ENCODE data around the gene OTULINL. TPM values are rescaled to one million over a fixed set of nuclear protein-coding genes. Genes with fewer than 3 reads are reported as not detected.

OTULINL gene
- total and polyA plus RNA-seq, 4 donors = 0.82 to 4.1 (median 1.6) TPM

GRCh38 chr5:14545308-14545707, 36.3 kb upstream of the OTULINL start:
- Histone ChIP-seq H3K27me3 (ENCODE audit: control insufficient read depth in 4 of 4, insufficient read depth in 4 of 4, low read length in 3 of 4) (peaks cover 0 to 3% (median 0%) of the 10 kb centered on the region in 4 donors), H3K27ac (ENCODE audit: low read depth in 1 of 2, low read length in 2 of 2) (no peak overlapping the region), H3K9ac (ENCODE audit: low read depth in 1 of 2, low read length in 2 of 2) (no peak overlapping the region), H3K4me1 (ENCODE audit: control insufficient read depth in 4 of 4, insufficient read depth in 4 of 4, low read length in 3 of 4) (no peaks in the 10 kb centered on the region), H3K4me3 (ENCODE audit: low read depth in 1 of 3, low read length in 3 of 3) (no peak overlapping the region), H3K36me3 (ENCODE audit: control insufficient read depth in 4 of 4, insufficient read depth in 3 of 4, low read depth in 1 of 4, low read length in 3 of 4) (no peaks in the 10 kb centered on the region), H3K9me3 (ENCODE audit: control insufficient read depth in 4 of 4, low read length in 3 of 4) (no peaks in the 10 kb centered on the region)
- TF ChIP-seq MAX (IDR thresholded peaks at IDR 0.05) (peak; percentile 54), TAF1 (conservative IDR thresholded peaks at IDR 0.05) (no peak)
- DNase-seq (ENCODE audit: low spot score) = no peak
- 66% methylated on average over 3 of the region's 3 CpGs for WGBS

DNA sequence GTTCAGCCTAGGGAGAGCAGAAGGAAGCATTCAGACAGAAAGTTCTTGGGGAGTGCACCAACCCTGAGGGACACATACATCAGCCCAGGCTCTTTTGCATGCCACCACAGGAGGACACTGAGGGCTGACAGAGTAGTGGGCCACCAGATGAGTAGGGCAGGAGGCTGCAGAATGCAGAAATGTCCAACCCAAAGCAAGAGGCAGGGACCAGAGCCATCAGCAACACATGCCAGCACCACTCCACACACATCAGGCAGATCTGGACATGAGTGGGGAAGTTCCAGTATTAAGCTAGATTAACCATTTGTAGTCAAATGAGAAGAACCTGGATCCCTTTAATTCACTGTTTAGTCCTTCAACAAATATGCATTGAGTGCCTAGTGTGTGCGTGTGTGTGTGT, 35.7 kb upstream of the OTULINL start:
- no peak overlapping the region for H3K27ac ChIP-seq (ENCODE audit: low read depth in 1 of 2, low read length in 2 of 2)

More for the DNA sequence above, 35.7 kb upstream of the OTULINL start:
- no peak for DNase-seq (ENCODE audit: low spot score)
- Histone ChIP-seq H3K27me3 (ENCODE audit: control insufficient read depth in 4 of 4, insufficient read depth in 4 of 4, low read length in 3 of 4) (peaks cover 0 to 3% (median 0%) of the 10 kb centered on the region in 4 donors), H3K9ac (ENCODE audit: low read depth in 1 of 2, low read length in 2 of 2) (no peak overlapping the region), H3K4me1 (ENCODE audit: control insufficient read depth in 4 of 4, insufficient read depth in 4 of 4, low read length in 3 of 4) (no peaks in the 10 kb centered on the region), H3K9me3 (ENCODE audit: control insufficient read depth in 4 of 4, low read length in 3 of 4) (peaks cover 0 to under 1% (median 0%) of the 10 kb centered on the region in 4 donors), H3K36me3 (ENCODE audit: control insufficient read depth in 4 of 4, insufficient read depth in 3 of 4, low read depth in 1 of 4, low read length in 3 of 4) (no peaks in the 10 kb centered on the region), H3K4me3 (ENCODE audit: low read depth in 1 of 3, low read length in 3 of 3) (no peak overlapping the region)
- WGBS = 35% methylated on average over 1 of the region's 1 CpG
- TF ChIP-seq, protein P1, sequence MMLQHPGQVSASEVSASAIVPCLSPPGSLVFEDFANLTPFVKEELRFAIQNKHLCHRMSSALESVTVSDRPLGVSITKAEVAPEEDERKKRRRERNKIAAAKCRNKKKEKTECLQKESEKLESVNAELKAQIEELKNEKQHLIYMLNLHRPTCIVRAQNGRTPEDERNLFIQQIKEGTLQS (IDR thresholded peaks at IDR 0.05) = no peak
- TF ChIP-seq FOXA2 (IDR thresholded peaks at IDR 0.05) = no peak
- no peak for TF ChIP-seq HNF4G (IDR thresholded peaks at IDR 0.05)
- no peak for TF ChIP-seq TAF1 (conservative IDR thresholded peaks at IDR 0.05)
- TF ChIP-seq RAD21 (IDR thresholded peaks at IDR 0.05) = no peak
- TF ChIP-seq, protein P2, sequence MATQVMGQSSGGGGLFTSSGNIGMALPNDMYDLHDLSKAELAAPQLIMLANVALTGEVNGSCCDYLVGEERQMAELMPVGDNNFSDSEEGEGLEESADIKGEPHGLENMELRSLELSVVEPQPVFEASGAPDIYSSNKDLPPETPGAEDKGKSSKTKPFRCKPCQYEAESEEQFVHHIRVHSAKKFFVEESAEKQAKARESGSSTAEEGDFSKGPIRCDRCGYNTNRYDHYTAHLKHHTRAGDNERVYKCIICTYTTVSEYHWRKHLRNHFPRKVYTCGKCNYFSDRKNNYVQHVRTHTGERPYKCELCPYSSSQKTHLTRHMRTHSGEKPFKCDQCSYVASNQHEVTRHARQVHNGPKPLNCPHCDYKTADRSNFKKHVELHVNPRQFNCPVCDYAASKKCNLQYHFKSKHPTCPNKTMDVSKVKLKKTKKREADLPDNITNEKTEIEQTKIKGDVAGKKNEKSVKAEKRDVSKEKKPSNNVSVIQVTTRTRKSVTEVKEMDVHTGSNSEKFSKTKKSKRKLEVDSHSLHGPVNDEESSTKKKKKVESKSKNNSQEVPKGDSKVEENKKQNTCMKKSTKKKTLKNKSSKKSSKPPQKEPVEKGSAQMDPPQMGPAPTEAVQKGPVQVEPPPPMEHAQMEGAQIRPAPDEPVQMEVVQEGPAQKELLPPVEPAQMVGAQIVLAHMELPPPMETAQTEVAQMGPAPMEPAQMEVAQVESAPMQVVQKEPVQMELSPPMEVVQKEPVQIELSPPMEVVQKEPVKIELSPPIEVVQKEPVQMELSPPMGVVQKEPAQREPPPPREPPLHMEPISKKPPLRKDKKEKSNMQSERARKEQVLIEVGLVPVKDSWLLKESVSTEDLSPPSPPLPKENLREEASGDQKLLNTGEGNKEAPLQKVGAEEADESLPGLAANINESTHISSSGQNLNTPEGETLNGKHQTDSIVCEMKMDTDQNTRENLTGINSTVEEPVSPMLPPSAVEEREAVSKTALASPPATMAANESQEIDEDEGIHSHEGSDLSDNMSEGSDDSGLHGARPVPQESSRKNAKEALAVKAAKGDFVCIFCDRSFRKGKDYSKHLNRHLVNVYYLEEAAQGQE (IDR thresholded peaks at IDR 0.05) = no peak
- no peak for TF ChIP-seq CTCF (IDR thresholded peaks at IDR 0.05; ENCODE audit: low read depth, low read length, missing input control)
- no peak for TF ChIP-seq MAX (IDR thresholded peaks at IDR 0.05)
- TF ChIP-seq, protein P3, sequence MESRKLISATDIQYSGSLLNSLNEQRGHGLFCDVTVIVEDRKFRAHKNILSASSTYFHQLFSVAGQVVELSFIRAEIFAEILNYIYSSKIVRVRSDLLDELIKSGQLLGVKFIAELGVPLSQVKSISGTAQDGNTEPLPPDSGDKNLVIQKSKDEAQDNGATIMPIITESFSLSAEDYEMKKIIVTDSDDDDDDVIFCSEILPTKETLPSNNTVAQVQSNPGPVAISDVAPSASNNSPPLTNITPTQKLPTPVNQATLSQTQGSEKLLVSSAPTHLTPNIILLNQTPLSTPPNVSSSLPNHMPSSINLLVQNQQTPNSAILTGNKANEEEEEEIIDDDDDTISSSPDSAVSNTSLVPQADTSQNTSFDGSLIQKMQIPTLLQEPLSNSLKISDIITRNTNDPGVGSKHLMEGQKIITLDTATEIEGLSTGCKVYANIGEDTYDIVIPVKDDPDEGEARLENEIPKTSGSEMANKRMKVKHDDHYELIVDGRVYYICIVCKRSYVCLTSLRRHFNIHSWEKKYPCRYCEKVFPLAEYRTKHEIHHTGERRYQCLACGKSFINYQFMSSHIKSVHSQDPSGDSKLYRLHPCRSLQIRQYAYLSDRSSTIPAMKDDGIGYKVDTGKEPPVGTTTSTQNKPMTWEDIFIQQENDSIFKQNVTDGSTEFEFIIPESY (IDR thresholded peaks at IDR 0.05) = no peak
- TF ChIP-seq EGR1 (IDR thresholded peaks at IDR 0.05; ENCODE audit: low read depth in 2 of 2) = no peak
- TF ChIP-seq GABPA (IDR thresholded peaks at IDR 0.05 in 1 of 2, conservative IDR thresholded peaks at IDR 0.05 in 1 of 2) = no peak
- no peak for TF ChIP-seq NR2F2 (IDR thresholded peaks at IDR 0.05)

Measured in liver (tissue), 9 donors.